ENCODE data around the gene AGK. TPM values are rescaled to one million over a fixed set of nuclear protein-coding genes. Genes with fewer than 3 reads are reported as not detected.
A peak's percentile ranks its signal among the peaks of the same experiment; 100 is the strongest.
"Not testable (repeated sequence)": the region's sequence is repeated elsewhere in the genome, so short reads cannot be mapped to it uniquely, and the experiment has no call there.

The AGK gene
- total RNA-seq, 1 experiment from 2014 or later = 38.2 TPM

GRCh38 chr7:141550386-141551093, 670 bp upstream of the AGK start:
- no peaks in the 10 kb centered on the region for H3F3A ChIP-seq (ENCODE audit: low read length, unreplicated experiment)
- H3K4me1 ChIP-seq (ENCODE audit: insufficient read depth, low read length) = peaks cover 5% of the 10 kb centered on the region
- no peak overlapping the region for H3K27ac ChIP-seq (ENCODE audit: low read length)
- ATAC-seq = peak; percentile 11; the same call in 1 of the 2 replicates
- no peaks in the 10 kb centered on the region for H3K9me2 ChIP-seq (replicated peaks; ENCODE audit: low read length)
- no peak for DNase-seq
- H3K79me2 ChIP-seq (ENCODE audit: low read length) = peaks cover 18% of the 10 kb centered on the region
- H4K20me1 ChIP-seq (ENCODE audit: low read length) = no peaks in the 10 kb centered on the region
- H3K9me3 ChIP-seq (ENCODE audit: low read length) = no peaks in the 10 kb centered on the region
- ChIA-PET POLR2A (ENCODE audit: unreplicated experiment) (no interaction called here), CTCF (no interaction called here)
- peak overlapping the region; percentile 88 for H3K9ac ChIP-seq (ENCODE audit: low read length)
- TSS peak; percentile 91 for BruUV-seq (replicated peaks)
- no peaks in the 10 kb centered on the region for H3K27me3 ChIP-seq (ENCODE audit: low read length)
- peak overlapping the region; percentile 100 for H2AFZ ChIP-seq (ENCODE audit: low read length)
- H3K4me3 ChIP-seq (ENCODE audit: low read length) = peak overlapping the region; percentile 84
- peak overlapping the region; percentile 82 for H3K4me2 ChIP-seq (ENCODE audit: low read length)
- no peaks in the 10 kb centered on the region for H3K36me3 ChIP-seq (ENCODE audit: low read depth, low read length)
- intact Hi-C loops (cut with micrococcal nuclease) = loop anchor here (5.0 kb wide), 1 partner anchor 102 kb away; no protein-coding TSS in a partner anchor
- TF ChIP-seq CTCF (conservative IDR thresholded peaks at IDR 0.05; ENCODE audit: low read depth, low read length) = no peak
- no peak for TF ChIP-seq EZH2 (IDR thresholded peaks at IDR 0.05; ENCODE audit: low read length, unreplicated experiment)
- no peak for TF ChIP-seq EZH2phosphoT487 (IDR thresholded peaks at IDR 0.05; ENCODE audit: borderline replicate concordance, low read length)

- Histone ChIP-seq H3K9ac (ENCODE audit: low read length) (peak overlapping the region; percentile 88), H2AFZ (ENCODE audit: low read length) (peak overlapping the region; percentile 100), H4K20me1 (ENCODE audit: low read length) (no peaks in the 10 kb centered on the region), H3F3A (ENCODE audit: low read length, unreplicated experiment) (no peaks in the 10 kb centered on the region), H3K79me2 (ENCODE audit: low read length) (peaks cover 18% of the 10 kb centered on the region), H3K9me2 (replicated peaks; ENCODE audit: low read length) (no peaks in the 10 kb centered on the region), H3K9me3 (ENCODE audit: low read length) (no peaks in the 10 kb centered on the region), H3K27me3 (ENCODE audit: low read length) (no peaks in the 10 kb centered on the region), H3K4me1 (ENCODE audit: insufficient read depth, low read length) (peaks cover 5% of the 10 kb centered on the region), H3K4me2 (ENCODE audit: low read length) (peak overlapping the region; percentile 82), H3K36me3 (ENCODE audit: low read depth, low read length) (no peaks in the 10 kb centered on the region; the same call in 1 of the 2 replicates), H3K4me3 (ENCODE audit: low read length) (peak overlapping the region; percentile 84), H3K27ac (ENCODE audit: low read length) (no peak overlapping the region)
- DNase-seq (no peak), ATAC-seq (no peak)
- intact Hi-C loops (cut with micrococcal nuclease) = loop anchor here (5.0 kb wide), 1 partner anchor 101 kb away; no protein-coding TSS in a partner anchor
- POLR2A ChIA-PET (ENCODE audit: unreplicated experiment) = interaction anchor here (0.5 kb wide), 1 partner anchor 518 kb away, joined by 5 read pairs; no protein-coding TSS in a partner anchor
- CTCF ChIA-PET = no interaction called here
- TF ChIP-seq EZH2 (IDR thresholded peaks at IDR 0.05; ENCODE audit: low read length, unreplicated experiment) = no peak
- no peak for TF ChIP-seq CTCF (conservative IDR thresholded peaks at IDR 0.05; ENCODE audit: low read depth, low read length)
- no peak for TF ChIP-seq EZH2phosphoT487 (IDR thresholded peaks at IDR 0.05; ENCODE audit: borderline replicate concordance, low read length)
- BruUV-seq (replicated peaks) = no TSS peak
Observed at GRCh38 chr7:141551782-141552181, 572 bp downstream of the AGK start.

GRCh38 chr7:141557360-141557759, 6.2 kb downstream of the AGK start:
- Histone ChIP-seq H3K9me2 (replicated peaks; ENCODE audit: low read length) (no peaks in the 10 kb centered on the region), H3K27ac (ENCODE audit: low read length) (no peak overlapping the region), H3F3A (ENCODE audit: low read length, unreplicated experiment) (no peaks in the 10 kb centered on the region), H3K4me2 (ENCODE audit: low read length) (no peak overlapping the region), H3K4me3 (ENCODE audit: low read length) (no peak overlapping the region), H3K27me3 (ENCODE audit: low read length) (no peaks in the 10 kb centered on the region), H2AFZ (ENCODE audit: low read length) (no peak overlapping the region), H3K36me3 (ENCODE audit: low read depth, low read length) (peaks cover 20% of the 10 kb centered on the region), H3K79me2 (ENCODE audit: low read length) (peaks cover 18% of the 10 kb centered on the region), H3K9ac (ENCODE audit: low read length) (no peak overlapping the region), H4K20me1 (ENCODE audit: low read length) (0 out of 2 replicates have a peak, but pooled peaks cover 5% of the 10 kb centered on the region), H3K9me3 (ENCODE audit: low read length) (0 out of 2 replicates have a peak, but pooled peaks cover 3% of the 10 kb centered on the region), H3K4me1 (ENCODE audit: insufficient read depth, low read length) (no peaks in the 10 kb centered on the region)
- no peak for TF ChIP-seq EZH2phosphoT487 (IDR thresholded peaks at IDR 0.05; ENCODE audit: borderline replicate concordance, low read length)
- no peak for TF ChIP-seq EZH2 (IDR thresholded peaks at IDR 0.05; ENCODE audit: low read length, unreplicated experiment)
- no TSS peak for BruUV-seq (replicated peaks)
- ATAC-seq = no peak
- POLR2A ChIA-PET (ENCODE audit: unreplicated experiment) = no interaction called here
- CTCF ChIA-PET = no interaction called here
- DNase-seq = no peak
- intact Hi-C loops (cut with micrococcal nuclease) = loop anchor here (5.0 kb wide), 2 partner anchors 60 to 180 kb away; partner anchors contain the start of gene SSBP1

GRCh38 chr7:141557831-141558531, 6.8 kb downstream of the AGK start:
- intact Hi-C loops (cut with micrococcal nuclease) = loop anchor here (5.0 kb wide), 2 partner anchors 59 to 179 kb away; partner anchors contain the start of gene SSBP1
- H2AFZ ChIP-seq (ENCODE audit: low read length); H3K4me2 ChIP-seq (ENCODE audit: low read length); CTCF ChIA-PET; H3K27me3 ChIP-seq (ENCODE audit: low read length); BruUV-seq (replicated peaks); H3K9me2 ChIP-seq (replicated peaks; ENCODE audit: low read length); POLR2A ChIA-PET (ENCODE audit: unreplicated experiment); H3K27ac ChIP-seq (ENCODE audit: low read length); H3K9ac ChIP-seq (ENCODE audit: low read length); H3K4me3 ChIP-seq (ENCODE audit: low read length); H3F3A ChIP-seq (ENCODE audit: low read length, unreplicated experiment); H3K9me3 ChIP-seq (ENCODE audit: low read length); H3K4me1 ChIP-seq (ENCODE audit: insufficient read depth, low read length); H4K20me1 ChIP-seq (ENCODE audit: low read length): not testable (repeated sequence)
- Histone ChIP-seq H3K79me2 (ENCODE audit: low read length) (peaks cover 11% of the 10 kb centered on the region; the same call in 1 of the 2 replicates), H3K36me3 (ENCODE audit: low read depth, low read length) (peaks cover 20% of the 10 kb centered on the region)
- ATAC-seq = peak; percentile 79
- peak; percentile 35 for DNase-seq
